Nephron (organoid): ENCODE data around the gene SCLY.

Experiments used
- H3K27ac Mint-ChIP-seq, 3 experiments: 2 replicates each; pipeline ENCODE4 v1.8.0; 2020; ENCODE audit warnings: mixed read lengths in 3 of 3, mild to moderate bottlenecking in 2 of 3, moderate library complexity in 1 of 3
- H3K27me3 Mint-ChIP-seq: 2 replicates; pipeline ENCODE4 v1.8.0; 2021; ENCODE audit warnings: low read depth, mild to moderate bottlenecking, moderate library complexity, mixed read lengths
- H3K36me3 Mint-ChIP-seq: 2 replicates; pipeline ENCODE4 v1.8.0; 2020; ENCODE audit warnings: low read depth, mixed read lengths
- H3K4me1 Mint-ChIP-seq: 2 replicates; pipeline ENCODE4 v1.8.0; 2020; ENCODE audit warnings: mixed read lengths
- H3K4me3 Mint-ChIP-seq, 3 experiments: 2 replicates each; pipeline ENCODE4 v1.8.0; 2020; ENCODE audit warnings: mild to moderate bottlenecking in 3 of 3, mixed read lengths in 3 of 3, moderate library complexity in 2 of 3
- H3K9me3 Mint-ChIP-seq: 2 replicates; pipeline ENCODE4 v1.8.0; 2020; ENCODE audit warnings: mixed read lengths
- TF ChIP-seq, protein P1 (sequence below), 3 experiments: fragments of 200-600 bp; sonication (generic); IDR thresholded peaks; one replicate each; pipeline ENCODE4 v1.5.0; 2021; ENCODE audit warnings: antibody characterized with exemption in 3 of 3; ENCODE audit not compliant: unreplicated experiment in 3 of 3

The SCLY gene

DNA sequence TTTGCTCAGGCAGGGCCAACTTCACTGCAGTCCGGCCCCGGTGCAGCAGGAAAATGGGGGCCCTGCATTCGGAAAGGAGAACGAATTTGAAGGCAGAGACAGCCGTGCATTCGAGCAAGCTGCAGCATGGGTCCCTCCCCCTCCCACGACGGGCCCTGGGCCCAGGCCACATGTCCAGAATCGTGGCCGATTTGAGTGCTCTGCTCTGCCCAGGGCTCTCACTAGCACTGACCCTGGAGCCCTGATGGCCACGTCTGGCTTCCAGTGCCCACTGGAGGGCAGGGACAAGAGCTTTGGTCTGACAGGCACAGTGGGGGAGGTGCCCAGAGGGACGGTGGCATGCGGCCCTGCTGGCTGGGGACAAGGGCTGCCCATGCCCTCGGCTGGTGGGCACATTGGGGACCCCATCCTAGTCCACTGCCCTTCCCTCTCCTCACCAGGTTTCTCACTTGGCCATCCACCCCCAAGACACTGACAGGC is 63.2 kb downstream of the SCLY start:
- Mint-ChIP-seq H3K4me3 (no peak overlapping the region), H3K27ac (no peak overlapping the region), H3K4me1 (no peaks in the 10 kb centered on the region), H3K9me3 (no peaks in the 10 kb centered on the region), H3K27me3 (peaks cover 16% of the 10 kb centered on the region), H3K36me3 (no peaks in the 10 kb centered on the region)
- TF ChIP-seq, protein P1, sequence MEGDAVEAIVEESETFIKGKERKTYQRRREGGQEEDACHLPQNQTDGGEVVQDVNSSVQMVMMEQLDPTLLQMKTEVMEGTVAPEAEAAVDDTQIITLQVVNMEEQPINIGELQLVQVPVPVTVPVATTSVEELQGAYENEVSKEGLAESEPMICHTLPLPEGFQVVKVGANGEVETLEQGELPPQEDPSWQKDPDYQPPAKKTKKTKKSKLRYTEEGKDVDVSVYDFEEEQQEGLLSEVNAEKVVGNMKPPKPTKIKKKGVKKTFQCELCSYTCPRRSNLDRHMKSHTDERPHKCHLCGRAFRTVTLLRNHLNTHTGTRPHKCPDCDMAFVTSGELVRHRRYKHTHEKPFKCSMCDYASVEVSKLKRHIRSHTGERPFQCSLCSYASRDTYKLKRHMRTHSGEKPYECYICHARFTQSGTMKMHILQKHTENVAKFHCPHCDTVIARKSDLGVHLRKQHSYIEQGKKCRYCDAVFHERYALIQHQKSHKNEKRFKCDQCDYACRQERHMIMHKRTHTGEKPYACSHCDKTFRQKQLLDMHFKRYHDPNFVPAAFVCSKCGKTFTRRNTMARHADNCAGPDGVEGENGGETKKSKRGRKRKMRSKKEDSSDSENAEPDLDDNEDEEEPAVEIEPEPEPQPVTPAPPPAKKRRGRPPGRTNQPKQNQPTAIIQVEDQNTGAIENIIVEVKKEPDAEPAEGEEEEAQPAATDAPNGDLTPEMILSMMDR (IDR thresholded peaks at IDR 0.05; ENCODE audit: unreplicated experiment in 3 of 3) = no peak

DNA sequence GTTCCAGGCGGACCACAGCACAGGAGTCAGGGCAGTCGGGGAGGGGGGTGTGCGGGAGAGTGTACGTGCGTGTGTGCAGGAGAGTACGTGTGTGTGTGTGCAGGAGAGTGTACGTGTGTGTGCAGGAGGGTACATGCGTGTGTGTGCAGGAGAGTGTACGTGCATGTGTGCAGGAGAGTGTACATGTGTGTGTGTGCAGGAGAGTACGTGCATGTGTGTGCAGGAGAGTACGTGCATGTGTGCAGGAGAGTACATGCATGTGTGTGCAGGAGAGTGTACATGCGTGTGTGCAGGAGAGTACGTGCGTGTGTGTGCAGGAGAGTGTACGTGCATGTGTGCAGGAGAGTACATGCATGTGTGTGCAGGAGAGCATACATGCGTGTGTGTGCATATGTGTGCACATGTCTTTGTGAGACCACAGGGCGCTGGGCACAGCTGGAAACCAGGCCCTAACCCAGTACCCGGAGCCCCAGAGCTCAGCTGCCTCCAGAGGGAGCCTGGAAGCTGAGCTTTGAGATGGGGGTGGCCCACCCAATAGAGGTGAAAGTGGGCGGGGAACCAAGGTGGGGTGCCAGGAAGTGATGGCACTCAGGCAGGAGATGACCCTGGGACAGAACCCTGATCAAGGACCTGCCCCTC is 63.8 kb downstream of the SCLY start:
- TF ChIP-seq, protein P1 (IDR thresholded peaks at IDR 0.05; ENCODE audit: unreplicated experiment in 3 of 3) = no peak
- no peaks in the 10 kb centered on the region for H3K9me3 Mint-ChIP-seq
- no peak overlapping the region for H3K4me3 Mint-ChIP-seq
- no peak overlapping the region for H3K27ac Mint-ChIP-seq
- no peaks in the 10 kb centered on the region for H3K36me3 Mint-ChIP-seq
- H3K27me3 Mint-ChIP-seq = peaks cover 11% of the 10 kb centered on the region
- no peaks in the 10 kb centered on the region for H3K4me1 Mint-ChIP-seq

DNA sequence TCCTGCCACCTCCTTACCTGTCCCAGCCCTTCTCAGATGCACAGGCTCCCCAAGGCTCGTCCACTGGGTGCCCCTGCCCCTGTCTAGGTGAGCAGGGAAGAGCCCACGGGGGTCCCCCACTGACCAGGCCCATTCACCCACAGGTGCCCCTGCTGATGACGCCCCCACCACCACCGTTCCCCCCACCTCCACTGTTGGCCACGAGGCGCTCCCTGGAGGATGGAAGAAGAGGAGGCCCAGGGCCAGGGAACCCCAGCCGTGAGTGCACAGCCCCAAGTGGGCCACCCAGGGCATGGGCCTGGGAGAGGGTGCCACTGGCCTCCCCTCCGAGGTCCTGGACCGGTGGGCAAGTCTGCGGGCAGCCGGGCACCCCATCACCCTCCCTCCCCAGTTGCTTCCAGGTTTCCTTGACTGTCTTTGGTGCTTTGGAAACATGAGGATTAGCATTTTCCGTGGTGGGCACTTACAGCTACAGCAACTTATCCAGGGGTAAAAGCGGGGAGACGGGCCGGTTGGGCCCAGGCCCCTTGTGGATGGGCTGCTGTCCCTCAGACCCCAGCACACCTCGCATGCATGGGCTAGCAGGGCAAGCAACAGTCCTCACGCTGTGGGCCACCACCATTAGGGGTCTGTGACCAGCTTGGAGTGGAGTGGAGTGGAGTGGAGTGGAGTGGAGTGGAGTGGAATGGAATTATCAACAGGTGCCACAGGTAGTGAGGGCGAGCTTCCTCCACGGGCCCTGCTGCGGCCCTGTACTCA is 64.5 kb downstream of the SCLY start:
- Mint-ChIP-seq H3K27ac (no peak overlapping the region), H3K27me3 (peaks cover 9% of the 10 kb centered on the region), H3K36me3 (no peaks in the 10 kb centered on the region), H3K9me3 (no peaks in the 10 kb centered on the region), H3K4me1 (no peaks in the 10 kb centered on the region), H3K4me3 (no peak overlapping the region)
- TF ChIP-seq, protein P1 (IDR thresholded peaks at IDR 0.05; ENCODE audit: unreplicated experiment in 3 of 3) = no peak

DNA sequence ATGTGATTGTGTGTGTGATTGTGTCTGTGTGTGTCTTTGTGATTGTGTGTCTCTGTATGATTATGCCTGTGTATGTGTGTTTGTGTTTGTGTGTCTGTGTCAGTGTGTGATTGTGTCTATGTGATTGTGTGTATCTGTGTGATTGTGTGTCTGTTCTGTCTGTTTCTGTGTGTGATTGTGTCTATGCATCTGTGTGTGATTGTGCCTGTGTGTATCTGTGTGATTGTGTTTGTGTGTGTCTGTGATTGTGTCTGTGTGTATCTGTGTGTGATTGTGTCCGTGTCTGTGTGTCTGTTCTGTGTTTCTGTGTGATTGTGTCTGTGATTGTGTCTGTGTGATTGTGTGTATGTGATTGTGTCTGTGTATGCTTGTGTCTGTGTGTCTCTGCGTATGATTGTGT is 65.5 kb downstream of the SCLY start:
- Mint-ChIP-seq H3K4me1 (no peaks in the 10 kb centered on the region), H3K4me3 (no peak overlapping the region), H3K36me3 (no peaks in the 10 kb centered on the region), H3K9me3 (no peaks in the 10 kb centered on the region), H3K27me3 (peaks cover 9% of the 10 kb centered on the region), H3K27ac (no peak overlapping the region)
- TF ChIP-seq, protein P1 (IDR thresholded peaks at IDR 0.05; ENCODE audit: unreplicated experiment in 3 of 3) = no peak

DNA sequence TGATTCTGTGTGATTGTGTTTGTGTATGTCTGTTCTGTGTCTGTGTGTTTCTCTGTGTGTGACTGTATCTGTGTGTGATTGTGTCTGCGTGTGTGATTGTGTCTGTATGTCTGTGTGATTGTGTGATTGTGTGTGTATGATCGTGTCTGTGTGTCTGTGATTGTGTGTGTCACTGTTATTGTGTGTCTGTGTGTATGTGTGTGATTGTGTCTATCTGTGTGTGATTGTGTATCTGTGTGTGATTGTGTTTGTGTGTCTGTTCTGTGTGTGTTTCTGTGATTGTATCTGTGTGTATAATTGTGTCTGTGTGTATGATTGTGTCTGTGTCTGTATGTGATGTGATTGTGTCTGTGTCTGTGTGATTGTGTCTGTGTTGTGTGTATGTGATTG is 66.0 kb downstream of the SCLY start:
- H3K27me3 Mint-ChIP-seq = peaks cover 8% of the 10 kb centered on the region
- TF ChIP-seq, protein P1 (IDR thresholded peaks at IDR 0.05; ENCODE audit: unreplicated experiment in 3 of 3) = no peak
- no peaks in the 10 kb centered on the region for H3K36me3 Mint-ChIP-seq
- no peak overlapping the region for H3K4me3 Mint-ChIP-seq
- H3K27ac Mint-ChIP-seq = no peak overlapping the region
- H3K9me3 Mint-ChIP-seq = no peaks in the 10 kb centered on the region
- no peaks in the 10 kb centered on the region for H3K4me1 Mint-ChIP-seq
